Measurements from ENCODE around the gene ZBTB21. TPM values are rescaled to one million over a fixed set of nuclear protein-coding genes. Genes with fewer than 3 reads are reported as not detected.
A peak's percentile ranks its signal among the peaks of the same experiment; 100 is the strongest.

Gene ZBTB21
- total RNA-seq, 6 donors from 2014 or later = 12.4 to 28.3 (median 16.7) TPM

DNA sequence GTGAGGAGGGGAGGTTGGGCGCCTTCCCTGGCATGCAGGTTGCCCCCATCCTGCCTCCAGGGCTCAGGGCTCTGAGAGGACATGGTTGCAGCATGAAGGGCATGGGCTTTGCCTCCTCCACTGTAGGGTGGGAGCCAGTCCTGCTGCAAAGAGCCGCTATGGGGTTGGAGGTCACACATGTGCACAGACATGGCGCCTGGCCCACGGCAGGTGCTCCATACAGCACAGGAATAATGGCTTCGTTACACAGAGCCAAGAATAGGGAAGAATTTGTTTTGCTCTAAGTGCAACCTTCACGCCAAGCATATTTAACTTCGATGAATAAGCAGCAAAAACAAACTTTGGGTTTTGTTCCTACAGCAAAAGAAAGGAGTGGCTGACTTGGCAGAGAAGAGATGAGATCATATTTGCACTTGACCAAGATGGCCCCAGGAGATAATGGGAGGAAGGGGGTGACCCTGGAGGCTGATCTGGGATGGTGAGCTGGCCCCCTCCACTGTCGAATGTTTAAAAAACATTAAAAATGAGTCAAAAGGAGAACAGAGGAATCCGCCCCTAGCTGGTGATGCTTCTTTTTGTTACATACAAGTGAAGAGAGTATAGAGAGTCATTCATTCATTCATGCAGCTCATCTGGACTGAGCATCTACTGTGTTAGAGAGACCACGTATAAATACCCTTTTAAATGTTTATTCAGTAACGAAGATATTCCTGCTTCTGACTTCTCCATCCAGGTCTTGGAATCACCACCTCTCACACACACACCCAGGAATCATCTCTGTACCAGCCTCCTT lies 43.9 kb downstream of the ZBTB21 start:
- Histone ChIP-seq H3K4me1 (peaks cover 0 to 4% (median 0%) of the 10 kb centered on the region in 4 donors), H3K36me3 (no peaks in the 10 kb centered on the region), H3K27me3 (no peaks in the 10 kb centered on the region), H3K4me3 (no peak overlapping the region), H3K27ac (no peak overlapping the region), H3K9me3 (no peaks in the 10 kb centered on the region)
- 81 to 88% methylated on average over 11 of the region's 11 CpGs for WGBS, 2 donors
- ATAC-seq (ENCODE audit: low FRiP score in 2 of 2) (peak in 1 of 2 donors; percentile 68), DNase-seq (no peak)
- TF ChIP-seq EP300 (IDR thresholded peaks at IDR 0.05) = no peak
- TF ChIP-seq, protein P1, sequence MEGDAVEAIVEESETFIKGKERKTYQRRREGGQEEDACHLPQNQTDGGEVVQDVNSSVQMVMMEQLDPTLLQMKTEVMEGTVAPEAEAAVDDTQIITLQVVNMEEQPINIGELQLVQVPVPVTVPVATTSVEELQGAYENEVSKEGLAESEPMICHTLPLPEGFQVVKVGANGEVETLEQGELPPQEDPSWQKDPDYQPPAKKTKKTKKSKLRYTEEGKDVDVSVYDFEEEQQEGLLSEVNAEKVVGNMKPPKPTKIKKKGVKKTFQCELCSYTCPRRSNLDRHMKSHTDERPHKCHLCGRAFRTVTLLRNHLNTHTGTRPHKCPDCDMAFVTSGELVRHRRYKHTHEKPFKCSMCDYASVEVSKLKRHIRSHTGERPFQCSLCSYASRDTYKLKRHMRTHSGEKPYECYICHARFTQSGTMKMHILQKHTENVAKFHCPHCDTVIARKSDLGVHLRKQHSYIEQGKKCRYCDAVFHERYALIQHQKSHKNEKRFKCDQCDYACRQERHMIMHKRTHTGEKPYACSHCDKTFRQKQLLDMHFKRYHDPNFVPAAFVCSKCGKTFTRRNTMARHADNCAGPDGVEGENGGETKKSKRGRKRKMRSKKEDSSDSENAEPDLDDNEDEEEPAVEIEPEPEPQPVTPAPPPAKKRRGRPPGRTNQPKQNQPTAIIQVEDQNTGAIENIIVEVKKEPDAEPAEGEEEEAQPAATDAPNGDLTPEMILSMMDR (IDR thresholded peaks at IDR 0.05) = no peak
- no peak for TF ChIP-seq POLR2A (IDR thresholded peaks at IDR 0.05)
- TF ChIP-seq POLR2AphosphoS5 (IDR thresholded peaks at IDR 0.05) = no peak

DNA sequence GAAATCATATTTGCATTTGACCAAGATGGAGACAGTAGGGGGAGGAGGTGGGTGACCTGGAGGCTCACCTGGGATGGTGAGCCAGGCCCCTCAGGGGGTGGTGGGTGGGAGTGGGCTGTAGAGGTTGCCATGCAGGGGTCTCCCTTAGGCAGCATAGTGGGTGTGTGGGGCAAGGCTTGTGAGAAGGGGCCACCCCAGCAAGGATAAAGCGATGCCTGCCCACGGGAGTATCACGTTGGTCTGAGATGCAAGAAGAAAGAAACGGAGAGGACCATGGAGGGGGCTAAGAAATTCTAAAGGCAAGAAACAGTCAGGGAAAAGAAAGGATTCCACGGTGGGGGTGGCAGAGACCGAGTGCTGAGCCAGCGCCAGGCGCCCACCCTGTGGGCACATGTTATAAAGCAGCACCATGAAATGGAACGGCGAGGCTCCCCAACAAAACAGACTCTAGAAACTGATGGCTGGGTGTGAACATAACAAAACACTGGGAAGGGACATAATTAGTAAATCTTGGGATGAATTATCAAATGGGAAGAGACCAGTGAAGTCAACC lies 44.6 kb downstream of the ZBTB21 start:
- no peak overlapping the region for H3K27ac ChIP-seq
- H3K27me3 ChIP-seq = no peaks in the 10 kb centered on the region
- 93 to 95% methylated on average over 10 of the region's 10 CpGs for WGBS, 2 donors
- TF ChIP-seq EP300 (IDR thresholded peaks at IDR 0.05) = no peak
- TF ChIP-seq POLR2A (IDR thresholded peaks at IDR 0.05) = no peak
- no peak for TF ChIP-seq POLR2AphosphoS5 (IDR thresholded peaks at IDR 0.05)
- TF ChIP-seq, protein P1 (IDR thresholded peaks at IDR 0.05) = no peak
- peak in 1 of 2 donors; percentile 38 for DNase-seq
- H3K9me3 ChIP-seq = no peaks in the 10 kb centered on the region
- no peaks in the 10 kb centered on the region for H3K36me3 ChIP-seq
- peaks cover 0 to 4% (median 0%) of the 10 kb centered on the region in 4 donors for H3K4me1 ChIP-seq
- ATAC-seq (ENCODE audit: low FRiP score in 2 of 2) = no peak
- H3K4me3 ChIP-seq = no peak overlapping the region

DNA sequence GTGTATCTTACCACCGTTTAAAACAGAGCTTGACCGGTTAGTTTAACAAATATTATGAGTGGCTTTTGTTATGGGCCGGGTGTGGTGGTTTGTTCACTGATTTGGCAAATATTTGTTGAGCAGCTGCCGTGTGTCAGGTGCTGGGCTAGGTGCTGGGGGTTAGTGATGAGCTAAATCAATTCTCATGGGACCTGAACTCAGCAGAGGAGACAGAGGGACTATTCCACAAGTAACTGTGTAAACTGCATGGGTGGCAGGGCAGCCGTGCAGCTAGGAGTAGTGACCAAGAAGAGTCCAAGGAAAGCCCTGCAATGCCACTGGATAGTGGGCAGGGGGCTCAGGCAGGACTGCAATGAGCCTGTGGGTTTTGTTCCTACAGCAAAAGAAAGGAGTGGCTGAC lies 45.1 kb downstream of the ZBTB21 start:
- no peaks in the 10 kb centered on the region for H3K27me3 ChIP-seq
- no peaks in the 10 kb centered on the region for H3K36me3 ChIP-seq
- peaks cover 0 to 4% (median 0%) of the 10 kb centered on the region in 4 donors for H3K4me1 ChIP-seq
- DNase-seq (no peak), ATAC-seq (ENCODE audit: low FRiP score in 2 of 2) (no peak)
- no peak overlapping the region for H3K4me3 ChIP-seq
- TF ChIP-seq POLR2A (IDR thresholded peaks at IDR 0.05) = no peak
- no peak for TF ChIP-seq EP300 (IDR thresholded peaks at IDR 0.05)
- TF ChIP-seq, protein P1 (IDR thresholded peaks at IDR 0.05) = no peak
- no peak for TF ChIP-seq POLR2AphosphoS5 (IDR thresholded peaks at IDR 0.05)
- H3K27ac ChIP-seq = no peak overlapping the region
- H3K9me3 ChIP-seq = no peaks in the 10 kb centered on the region
- 61 to 68% methylated on average over 5 of the region's 5 CpGs for WGBS, 2 donors

DNA sequence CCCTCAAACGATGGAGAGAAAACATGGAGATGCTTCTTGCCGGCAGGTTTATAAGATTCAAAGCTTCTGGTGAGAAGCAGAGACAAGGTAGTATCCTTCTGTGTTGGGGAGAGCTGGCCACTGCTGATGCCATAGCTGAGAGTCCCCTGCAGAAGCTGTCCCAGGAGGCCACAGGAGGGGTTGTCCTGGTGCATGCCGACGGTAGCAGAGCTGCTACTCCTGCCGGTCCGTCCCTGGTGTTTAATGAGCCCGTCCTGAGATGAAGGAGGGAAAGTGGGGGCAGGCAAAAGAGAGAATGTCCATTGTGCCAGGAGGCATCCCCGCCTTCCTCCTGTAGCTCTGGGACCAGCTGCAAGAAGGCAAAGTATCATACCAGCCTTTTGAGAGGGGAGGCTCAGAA lies 46.0 kb downstream of the ZBTB21 start:
- Histone ChIP-seq H3K9me3 (no peaks in the 10 kb centered on the region), H3K4me1 (peaks cover 0 to 3% (median 0%) of the 10 kb centered on the region in 4 donors), H3K27me3 (no peaks in the 10 kb centered on the region), H3K36me3 (no peaks in the 10 kb centered on the region), H3K27ac (no peak overlapping the region), H3K4me3 (no peak overlapping the region)
- 76 to 84% methylated on average over 8 of the region's 8 CpGs for WGBS, 2 donors
- DNase-seq (peak in 1 of 2 donors; percentile 24), ATAC-seq (ENCODE audit: low FRiP score in 2 of 2) (no peak)
- TF ChIP-seq POLR2AphosphoS5 (IDR thresholded peaks at IDR 0.05) = no peak
- TF ChIP-seq, protein P1 (IDR thresholded peaks at IDR 0.05) = no peak
- TF ChIP-seq POLR2A (IDR thresholded peaks at IDR 0.05) = no peak

Measured in upper lobe of left lung (tissue), 6 donors.